Measurements from ENCODE around the gene RAB31. TPM values are rescaled to one million over a fixed set of nuclear protein-coding genes. Genes with fewer than 3 reads are reported as not detected.
A peak's percentile ranks its signal among the peaks of the same experiment; 100 is the strongest.

Gene RAB31
- total RNA-seq, 1 donor from 2014 or later = 36.8 TPM

GRCh38 chr18:9771261-9771976 is 63.3 kb downstream of the RAB31 start:
- intact Hi-C loops (cut with DNase I) = loop anchor here (1.0 to 5.0 kb wide), 4 partner anchors 51 to 195 kb away; no protein-coding TSS in a partner anchor
- Histone ChIP-seq H3K27me3 (no peaks in the 10 kb centered on the region), H3K27ac (peak overlapping the region in 1 of 2 donors; percentile 35), H3K36me3 (no peaks in the 10 kb centered on the region), H3K4me3 (no peak overlapping the region), H3K4me1 (peaks cover 0 to 5% of the 10 kb centered on the region in 2 donors), H3K9me3 (no peaks in the 10 kb centered on the region)
- peak; percentile 39 to 92 for DNase-seq (ENCODE audit: low spot score in 2 of 2)
- TF ChIP-seq CTCF (IDR thresholded peaks at IDR 0.05) = peak; percentile 94 to 99 (median 98)

DNA sequence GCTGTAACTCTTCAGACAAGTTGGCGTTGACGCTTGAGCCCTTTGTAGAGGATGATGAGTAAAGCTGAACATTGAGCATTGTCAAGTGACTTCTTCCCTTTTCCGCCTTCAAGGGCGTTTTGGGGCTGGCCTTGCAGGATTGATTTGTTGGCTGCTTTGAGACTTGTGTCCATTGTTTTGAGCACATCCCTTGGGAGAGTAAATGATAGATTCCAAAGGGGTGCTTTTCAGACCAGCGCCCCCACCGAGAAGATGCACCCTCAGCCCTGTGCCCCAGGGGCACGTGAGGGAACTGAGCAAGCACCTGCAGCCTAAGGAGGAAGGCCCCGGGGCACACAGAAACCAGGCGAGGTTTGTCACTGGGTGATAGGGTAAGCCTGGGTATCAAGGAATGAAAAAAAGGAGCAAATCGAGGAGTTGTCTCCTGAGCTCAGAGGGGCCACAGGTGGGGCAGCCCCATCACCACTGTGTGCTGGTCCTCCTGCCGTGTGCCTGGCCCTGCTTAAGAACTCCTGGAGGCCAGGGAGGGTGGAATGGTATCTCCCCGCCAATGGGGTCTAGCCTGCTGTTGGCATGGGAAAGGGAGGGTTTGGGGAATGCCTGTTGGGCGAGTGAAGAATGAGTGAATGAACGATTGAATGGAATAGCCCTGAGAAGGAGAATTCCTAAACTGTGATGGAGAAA is 64.0 kb downstream of the RAB31 start:
- no peak overlapping the region for H3K27ac ChIP-seq
- intact Hi-C loops (cut with DNase I) = loop anchor here (1.0 to 5.0 kb wide), 4 partner anchors 50 to 196 kb away; no protein-coding TSS in a partner anchor
- TF ChIP-seq CTCF (IDR thresholded peaks at IDR 0.05) = no peak

GRCh38 chr18:9772847-9773677 is 65.0 kb downstream of the RAB31 start:
- Histone ChIP-seq H3K27ac (no peak overlapping the region), H3K27me3 (no peaks in the 10 kb centered on the region), H3K36me3 (no peaks in the 10 kb centered on the region), H3K4me3 (no peak overlapping the region), H3K9me3 (no peaks in the 10 kb centered on the region), H3K4me1 (peaks cover 0 to 5% of the 10 kb centered on the region in 2 donors)
- TF ChIP-seq CTCF (IDR thresholded peaks at IDR 0.05) = no peak
- intact Hi-C loops (cut with DNase I) = loop anchor here (5.0 kb wide), 2 partner anchors 49 to 91 kb away; no protein-coding TSS in a partner anchor
- DNase-seq (ENCODE audit: low spot score in 2 of 2) = no peak

More for the DNA sequence above, 64.0 kb downstream of the RAB31 start:
- H3K4me1 ChIP-seq = peaks cover 0 to 5% of the 10 kb centered on the region in 2 donors
- H3K27me3 ChIP-seq = no peaks in the 10 kb centered on the region
- H3K9me3 ChIP-seq = no peaks in the 10 kb centered on the region
- no peaks in the 10 kb centered on the region for H3K36me3 ChIP-seq
- no peak for DNase-seq (ENCODE audit: low spot score in 2 of 2)
- no peak overlapping the region for H3K4me3 ChIP-seq

GRCh38 chr18:9774150-9774549 is 66.0 kb downstream of the RAB31 start:
- Histone ChIP-seq H3K9me3 (no peaks in the 10 kb centered on the region), H3K4me3 (no peak overlapping the region), H3K36me3 (no peaks in the 10 kb centered on the region), H3K27ac (no peak overlapping the region), H3K27me3 (no peaks in the 10 kb centered on the region), H3K4me1 (peaks cover 0 to 5% of the 10 kb centered on the region in 2 donors)
- no peak for DNase-seq (ENCODE audit: low spot score in 2 of 2)
- intact Hi-C loops (cut with DNase I) = loop anchor here (5.0 kb wide), 2 partner anchors 48 to 92 kb away; no protein-coding TSS in a partner anchor
- TF ChIP-seq CTCF (IDR thresholded peaks at IDR 0.05) = no peak

DNA sequence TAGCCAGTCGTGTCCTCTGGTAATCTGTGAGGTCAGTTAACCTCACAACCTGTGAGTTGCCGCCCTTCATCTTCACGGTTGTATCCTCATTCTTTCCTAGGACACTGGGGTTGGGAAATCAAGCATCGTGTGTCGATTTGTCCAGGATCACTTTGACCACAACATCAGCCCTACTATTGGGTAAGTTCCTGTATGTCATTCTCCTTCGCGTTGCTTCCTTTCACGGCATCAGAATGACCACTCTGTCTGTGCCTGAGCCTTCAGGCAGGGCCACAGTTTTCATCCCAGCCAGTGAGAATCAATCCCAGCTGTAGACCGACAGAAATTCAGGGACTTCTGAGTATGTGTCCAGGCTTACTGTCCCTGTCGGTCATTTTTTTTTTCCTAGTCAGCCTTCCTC is 67.1 kb downstream of the RAB31 start:
- TF ChIP-seq CTCF (IDR thresholded peaks at IDR 0.05) = no peak
- H3K4me3 ChIP-seq = no peak overlapping the region
- no peaks in the 10 kb centered on the region for H3K36me3 ChIP-seq
- peak overlapping the region in 1 of 2 donors; percentile 2 for H3K27ac ChIP-seq
- H3K9me3 ChIP-seq = no peaks in the 10 kb centered on the region
- intact Hi-C loops (cut with DNase I) = no loop called here
- DNase-seq (ENCODE audit: low spot score in 2 of 2) = no peak
- H3K27me3 ChIP-seq = no peaks in the 10 kb centered on the region
- H3K4me1 ChIP-seq = peaks cover 0 to 5% of the 10 kb centered on the region in 2 donors
